Panc1 (cell line): ENCODE measurements around the gene VIPR2. TPM values are rescaled to one million over a fixed set of nuclear protein-coding genes. Genes with fewer than 3 reads are reported as not detected.
A peak's percentile ranks its signal among the peaks of the same experiment; 100 is the strongest.

Source experiments
- ATAC-seq: fragments of 200-7000 bp; cut with Tn5 transposase; 2 replicates; pipeline ENCODE4 v1.9.1; 2020; ENCODE audit warnings: mild to moderate bottlenecking, moderate library complexity
- BruUV-seq: library from RNA; stranded (reverse); fragments of 400-500 nt; replicated peaks from 2 replicates; lab custom pipeline; 2021; lab: Mats Ljungman, UMichigan
- CTCF ChIA-PET: fragments of 300-600 bp; sonication (Branson Sonifier 250); formaldehyde crosslinking; loops from one replicate; lab custom pipeline; 2022; ENCODE audit warnings: antibody characterized with exemption; lab: Charles Lee
- POLR2A ChIA-PET: fragments of 300-600 bp; sonication (Branson Sonifier 250); formaldehyde crosslinking; loops from one replicate; lab custom pipeline; 2022; ENCODE audit warnings: antibody characterized with exemption; lab: Charles Lee
- DNase-seq: peaks from one replicate; pipeline ENCODE4 v3.0.0-alpha.2; 2010; ENCODE audit warnings: low read depth, low spot score
- H3K27ac ChIP-seq: 2 replicates; pipeline ENCODE4 v1.5.1; 2011; ENCODE audit warnings: mild to moderate bottlenecking, low read length, inconsistent platforms
- H3K27me3 ChIP-seq: fragments of 200-500 bp; sonication (Bioruptor generic); 2 replicates; pipeline ENCODE4 v1.6.0; 2014; ENCODE audit warnings: low read length, inconsistent platforms; ENCODE audit not compliant: control insufficient read depth, insufficient read depth
- H3K36me3 ChIP-seq: fragments of 200-500 bp; sonication (Bioruptor generic); 2 replicates; pipeline ENCODE4 v1.5.1; 2014; ENCODE audit warnings: inconsistent platforms, mild to moderate bottlenecking, low read length, moderate library complexity; ENCODE audit not compliant: control insufficient read depth, insufficient read depth
- H3K4me1 ChIP-seq: 2 replicates; pipeline ENCODE4 v1.5.1; 2011; ENCODE audit warnings: inconsistent platforms, mild to moderate bottlenecking, low read length, moderate library complexity; ENCODE audit not compliant: control insufficient read depth, insufficient read depth
- H3K4me3 ChIP-seq, 2 experiments: 2 replicates each; pipeline ENCODE4 v1.5.1; 2011 to 2012; ENCODE audit warnings: low read depth in 2 of 2, low read length in 2 of 2, mild to moderate bottlenecking in 2 of 2, inconsistent platforms in 1 of 2, moderate library complexity in 1 of 2
- H3K9me3 ChIP-seq: fragments of 200-500 bp; sonication (Bioruptor generic); 2 replicates; pipeline ENCODE4 v1.5.1; 2014; ENCODE audit warnings: low read depth, mild to moderate bottlenecking, inconsistent platforms, low read length, moderate library complexity; ENCODE audit not compliant: control insufficient read depth, insufficient read depth
- POLR2AphosphoS5 ChIP-seq: IDR thresholded peaks from 2 replicates; pipeline ENCODE4 v1.6.1; 2012; ENCODE audit warnings: mild to moderate bottlenecking, low read depth, low read length, moderate library complexity
- SIN3A ChIP-seq: IDR thresholded peaks from 2 replicates; pipeline ENCODE4 v1.6.1; 2012; ENCODE audit warnings: low read depth, mild to moderate bottlenecking, low read length, moderate library complexity, borderline replicate concordance; ENCODE audit not compliant: insufficient read depth
- TCF7L2 ChIP-seq: IDR thresholded peaks from 2 replicates; pipeline ENCODE4 v1.6.1; 2011; ENCODE audit warnings: mild to moderate bottlenecking, low read depth, low read length, inconsistent platforms
- in situ Hi-C: cut with HindIII; loops from 2 replicates; pipeline ENCODE4 v1.10.0; 2016; ENCODE audit warnings: low sequenced_read_pairs, low pct_unique_long_range_greater_than_20kb
- intact Hi-C: fragments of 100-400 bp; cut with micrococcal nuclease; formaldehyde crosslinking; loops from one replicate; pipeline ENCODE4 v1.10.0; 2022; ENCODE audit not compliant: unreplicated experiment
- total RNA-seq: library from RNA; stranded (reverse); gene quantifications from one replicate; pipeline ENCODE4 v1.2.1, GENCODE V29; 2021; ENCODE audit not compliant: unreplicated experiment
- TF ChIP-seq, protein P1 (sequence below), 2 experiments: IDR thresholded peaks; 2 replicates each; pipeline ENCODE4 v1.6.1; 2011 to 2012; ENCODE audit warnings: low read depth in 2 of 2, control low read depth in 1 of 2, low read length in 1 of 2, mild to moderate bottlenecking in 1 of 2, moderate library complexity in 1 of 2; ENCODE audit not compliant: insufficient read depth in 1 of 2
- TF ChIP-seq, protein P2 (sequence below): fragments of 450-650 bp; IDR thresholded peaks from 2 replicates; pipeline ENCODE4 v1.5.1; 2017; ENCODE audit warnings: mild to moderate bottlenecking

Gene VIPR2
- total RNA-seq, 1 experiment from 2014 or later, result not detected

DNA sequence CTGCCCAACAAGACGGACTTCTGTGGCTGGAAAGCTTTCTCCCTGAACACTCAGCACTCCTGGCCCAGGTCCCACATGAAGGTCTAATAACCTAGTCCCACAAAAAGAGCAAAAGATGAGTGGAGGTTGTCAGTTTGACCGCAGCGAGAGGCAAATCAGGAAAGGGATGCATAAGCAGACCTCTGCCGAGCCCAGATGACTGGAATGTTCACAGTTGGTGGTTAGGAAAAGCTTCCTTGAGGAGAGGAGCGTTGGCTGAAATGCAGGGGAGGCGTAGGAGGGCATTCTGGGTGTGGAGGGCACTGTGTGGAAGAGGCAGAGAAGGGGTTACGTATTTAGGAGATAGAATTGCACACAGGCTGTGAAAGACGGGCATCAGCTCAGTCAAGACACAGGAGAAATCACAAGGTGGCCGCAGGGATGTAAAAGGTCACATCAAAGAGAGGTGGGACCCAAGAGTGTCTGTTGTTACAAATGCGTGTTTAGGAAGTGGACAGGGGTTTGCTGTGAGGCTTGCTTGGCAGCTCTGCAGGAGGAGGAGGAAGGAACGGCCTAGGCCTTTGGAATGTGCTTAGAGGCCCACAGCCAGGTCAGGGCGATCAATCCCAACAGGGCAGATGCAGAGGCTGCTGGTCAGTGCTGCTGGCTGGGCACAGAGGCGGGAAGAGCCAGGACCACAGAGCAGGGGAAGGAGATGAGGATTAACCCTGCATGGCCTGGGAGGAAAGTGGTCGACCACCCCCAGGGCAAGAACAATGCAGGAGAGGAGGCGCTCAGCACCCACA is 133.5 kb downstream of the VIPR2 start:
- in situ Hi-C loops (no loop called here), intact Hi-C loops (no loop called here)
- H3K27me3 ChIP-seq, result no peaks in the 10 kb centered on the region
- ChIA-PET CTCF (no interaction called here), POLR2A (no interaction called here)
- no peak for DNase-seq
- TF ChIP-seq POLR2AphosphoS5 (no peak), TCF7L2 (no peak), SIN3A (no peak)
- TF ChIP-seq, protein P1, sequence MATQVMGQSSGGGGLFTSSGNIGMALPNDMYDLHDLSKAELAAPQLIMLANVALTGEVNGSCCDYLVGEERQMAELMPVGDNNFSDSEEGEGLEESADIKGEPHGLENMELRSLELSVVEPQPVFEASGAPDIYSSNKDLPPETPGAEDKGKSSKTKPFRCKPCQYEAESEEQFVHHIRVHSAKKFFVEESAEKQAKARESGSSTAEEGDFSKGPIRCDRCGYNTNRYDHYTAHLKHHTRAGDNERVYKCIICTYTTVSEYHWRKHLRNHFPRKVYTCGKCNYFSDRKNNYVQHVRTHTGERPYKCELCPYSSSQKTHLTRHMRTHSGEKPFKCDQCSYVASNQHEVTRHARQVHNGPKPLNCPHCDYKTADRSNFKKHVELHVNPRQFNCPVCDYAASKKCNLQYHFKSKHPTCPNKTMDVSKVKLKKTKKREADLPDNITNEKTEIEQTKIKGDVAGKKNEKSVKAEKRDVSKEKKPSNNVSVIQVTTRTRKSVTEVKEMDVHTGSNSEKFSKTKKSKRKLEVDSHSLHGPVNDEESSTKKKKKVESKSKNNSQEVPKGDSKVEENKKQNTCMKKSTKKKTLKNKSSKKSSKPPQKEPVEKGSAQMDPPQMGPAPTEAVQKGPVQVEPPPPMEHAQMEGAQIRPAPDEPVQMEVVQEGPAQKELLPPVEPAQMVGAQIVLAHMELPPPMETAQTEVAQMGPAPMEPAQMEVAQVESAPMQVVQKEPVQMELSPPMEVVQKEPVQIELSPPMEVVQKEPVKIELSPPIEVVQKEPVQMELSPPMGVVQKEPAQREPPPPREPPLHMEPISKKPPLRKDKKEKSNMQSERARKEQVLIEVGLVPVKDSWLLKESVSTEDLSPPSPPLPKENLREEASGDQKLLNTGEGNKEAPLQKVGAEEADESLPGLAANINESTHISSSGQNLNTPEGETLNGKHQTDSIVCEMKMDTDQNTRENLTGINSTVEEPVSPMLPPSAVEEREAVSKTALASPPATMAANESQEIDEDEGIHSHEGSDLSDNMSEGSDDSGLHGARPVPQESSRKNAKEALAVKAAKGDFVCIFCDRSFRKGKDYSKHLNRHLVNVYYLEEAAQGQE (IDR thresholded peaks at IDR 0.05; ENCODE audit: insufficient read depth in 1 of 2, low read depth in 2 of 2, low read length in 1 of 2), result no peak
- TF ChIP-seq, protein P2, sequence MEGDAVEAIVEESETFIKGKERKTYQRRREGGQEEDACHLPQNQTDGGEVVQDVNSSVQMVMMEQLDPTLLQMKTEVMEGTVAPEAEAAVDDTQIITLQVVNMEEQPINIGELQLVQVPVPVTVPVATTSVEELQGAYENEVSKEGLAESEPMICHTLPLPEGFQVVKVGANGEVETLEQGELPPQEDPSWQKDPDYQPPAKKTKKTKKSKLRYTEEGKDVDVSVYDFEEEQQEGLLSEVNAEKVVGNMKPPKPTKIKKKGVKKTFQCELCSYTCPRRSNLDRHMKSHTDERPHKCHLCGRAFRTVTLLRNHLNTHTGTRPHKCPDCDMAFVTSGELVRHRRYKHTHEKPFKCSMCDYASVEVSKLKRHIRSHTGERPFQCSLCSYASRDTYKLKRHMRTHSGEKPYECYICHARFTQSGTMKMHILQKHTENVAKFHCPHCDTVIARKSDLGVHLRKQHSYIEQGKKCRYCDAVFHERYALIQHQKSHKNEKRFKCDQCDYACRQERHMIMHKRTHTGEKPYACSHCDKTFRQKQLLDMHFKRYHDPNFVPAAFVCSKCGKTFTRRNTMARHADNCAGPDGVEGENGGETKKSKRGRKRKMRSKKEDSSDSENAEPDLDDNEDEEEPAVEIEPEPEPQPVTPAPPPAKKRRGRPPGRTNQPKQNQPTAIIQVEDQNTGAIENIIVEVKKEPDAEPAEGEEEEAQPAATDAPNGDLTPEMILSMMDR, result no peak
- no peaks in the 10 kb centered on the region for H3K9me3 ChIP-seq
- H3K27ac ChIP-seq, result peak overlapping the region; percentile 84
- no peaks in the 10 kb centered on the region for H3K36me3 ChIP-seq
- peaks cover 53% of the 10 kb centered on the region for H3K4me1 ChIP-seq
- ATAC-seq, result no peak
- no peak overlapping the region for H3K4me3 ChIP-seq
- no TSS peak for BruUV-seq

DNA sequence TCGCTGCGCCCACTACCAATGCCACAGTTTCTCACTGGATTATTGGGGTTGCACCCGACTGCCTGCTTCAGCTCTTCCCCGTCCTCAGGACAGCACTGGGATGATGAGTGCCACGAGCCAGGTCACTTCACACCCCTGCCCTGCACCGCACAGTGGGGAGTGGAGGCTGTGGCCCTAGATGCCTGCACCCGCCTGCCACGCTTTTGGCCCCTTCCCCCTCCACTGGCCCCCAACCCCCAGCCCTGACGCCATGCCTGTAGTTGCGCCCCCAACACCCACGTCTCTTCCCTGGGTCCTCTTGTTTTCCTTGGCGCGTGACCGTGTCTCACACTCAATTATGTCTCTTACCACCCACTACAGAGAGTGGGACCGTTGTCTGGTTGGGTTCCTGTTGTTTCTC is 134.3 kb downstream of the VIPR2 start:
- peak overlapping the region; percentile 84; the same call in 1 of the 2 replicates for H3K27ac ChIP-seq
- CTCF ChIA-PET, result no interaction called here
- H3K27me3 ChIP-seq, result no peaks in the 10 kb centered on the region
- no TSS peak for BruUV-seq
- H3K36me3 ChIP-seq, result no peaks in the 10 kb centered on the region
- DNase-seq, result no peak
- TF ChIP-seq POLR2AphosphoS5, result no peak
- TF ChIP-seq, protein P2, result no peak
- TF ChIP-seq, protein P1 (IDR thresholded peaks at IDR 0.05; ENCODE audit: insufficient read depth in 1 of 2, low read depth in 2 of 2, low read length in 1 of 2), result no peak
- no peak for TF ChIP-seq TCF7L2
- intact Hi-C loops (no loop called here), in situ Hi-C loops (no loop called here)
- POLR2A ChIA-PET, result no interaction called here
- no peaks in the 10 kb centered on the region for H3K9me3 ChIP-seq
- ATAC-seq, result no peak
- H3K4me1 ChIP-seq, result peaks cover 45% of the 10 kb centered on the region
- H3K4me3 ChIP-seq, result no peak overlapping the region
